RWPE2 (cell line): ENCODE results near the gene DYNLT4.
A peak's percentile ranks its signal among the peaks of the same experiment; 100 is the strongest.
"Not testable (repeated sequence)": the region's sequence is repeated elsewhere in the genome, so short reads cannot be mapped to it uniquely, and the experiment has no call there.

Source experiments
- ATAC-seq: fragments of 200-7000 bp; cut with Tn5 transposase; 3 replicates; pipeline ENCODE4 v1.9.1; 2021; ENCODE audit warnings: low read depth
- DNase-seq: peaks from one replicate; pipeline ENCODE4 v3.0.0-alpha.2; 2020; ENCODE audit warnings: low spot score
- H3K27ac ChIP-seq: fragments of 450-650 bp; 2 replicates; pipeline ENCODE4 v1.5.1; 2017; ENCODE audit warnings: mild to moderate bottlenecking; ENCODE audit not compliant: poor library complexity, severe bottlenecking
- H3K27me3 ChIP-seq: fragments of 250-450 bp; sonication (Bioruptor Pico); 2 replicates; pipeline ENCODE4 v1.5.1; 2021; ENCODE audit warnings: mild to moderate bottlenecking, moderate library complexity; ENCODE audit not compliant: insufficient read depth, poor library complexity, severe bottlenecking
- H3K36me3 ChIP-seq: fragments of 250-450 bp; sonication (Bioruptor Pico); 2 replicates; pipeline ENCODE4 v1.5.1; 2020; ENCODE audit warnings: low read depth, mild to moderate bottlenecking, moderate library complexity
- H3K4me1 ChIP-seq: fragments of 250-450 bp; sonication (Bioruptor Pico); 2 replicates; pipeline ENCODE4 v1.5.1; 2021; ENCODE audit warnings: mild to moderate bottlenecking, moderate library complexity; ENCODE audit not compliant: insufficient read depth, poor library complexity, severe bottlenecking
- H3K4me3 ChIP-seq: fragments of 250-450 bp; sonication (Bioruptor Pico); 2 replicates; pipeline ENCODE4 v1.5.1; 2021; ENCODE audit warnings: mild to moderate bottlenecking, moderate library complexity; ENCODE audit not compliant: severe bottlenecking
- H3K9me3 ChIP-seq: fragments of 250-450 bp; sonication (Bioruptor Pico); 2 replicates; pipeline ENCODE4 v1.5.1; 2021; ENCODE audit warnings: mild to moderate bottlenecking, moderate library complexity; ENCODE audit not compliant: severe bottlenecking
- TF ChIP-seq, protein P1 (sequence below): fragments of 450-650 bp; IDR thresholded peaks from one replicate; pipeline ENCODE4 v1.5.1; 2017; ENCODE audit warnings: mild to moderate bottlenecking, moderate library complexity; ENCODE audit not compliant: poor library complexity, severe bottlenecking

Gene DYNLT4

DNA sequence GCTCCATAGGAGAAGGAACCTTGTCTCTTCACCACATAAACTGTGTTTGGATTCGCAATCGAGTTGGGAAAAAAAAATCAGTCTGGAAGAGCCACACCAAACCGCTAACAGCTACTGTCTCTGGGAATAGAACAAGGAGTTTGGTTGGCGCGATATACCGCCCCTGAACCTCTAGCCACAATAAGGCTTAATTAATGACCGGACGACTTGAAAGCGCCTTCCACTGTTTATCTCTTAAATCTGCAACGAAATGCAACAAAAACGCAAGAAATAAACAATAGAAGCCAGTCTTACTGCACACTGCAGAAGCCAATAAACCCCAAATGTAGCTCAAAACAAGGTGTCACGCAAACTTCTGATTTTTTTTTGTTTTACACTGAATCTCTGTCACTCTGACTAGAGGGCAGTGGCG is 12.1 kb upstream of the DYNLT4 start:
- Histone ChIP-seq H3K27ac (peak overlapping the region; percentile 74), H3K4me3 (peak overlapping the region; percentile 32), H3K4me1 (peaks cover 6% of the 10 kb centered on the region), H3K36me3 (no peaks in the 10 kb centered on the region), H3K27me3 (no peaks in the 10 kb centered on the region), H3K9me3 (no peaks in the 10 kb centered on the region)
- DNase-seq, result no peak
- TF ChIP-seq, protein P1, sequence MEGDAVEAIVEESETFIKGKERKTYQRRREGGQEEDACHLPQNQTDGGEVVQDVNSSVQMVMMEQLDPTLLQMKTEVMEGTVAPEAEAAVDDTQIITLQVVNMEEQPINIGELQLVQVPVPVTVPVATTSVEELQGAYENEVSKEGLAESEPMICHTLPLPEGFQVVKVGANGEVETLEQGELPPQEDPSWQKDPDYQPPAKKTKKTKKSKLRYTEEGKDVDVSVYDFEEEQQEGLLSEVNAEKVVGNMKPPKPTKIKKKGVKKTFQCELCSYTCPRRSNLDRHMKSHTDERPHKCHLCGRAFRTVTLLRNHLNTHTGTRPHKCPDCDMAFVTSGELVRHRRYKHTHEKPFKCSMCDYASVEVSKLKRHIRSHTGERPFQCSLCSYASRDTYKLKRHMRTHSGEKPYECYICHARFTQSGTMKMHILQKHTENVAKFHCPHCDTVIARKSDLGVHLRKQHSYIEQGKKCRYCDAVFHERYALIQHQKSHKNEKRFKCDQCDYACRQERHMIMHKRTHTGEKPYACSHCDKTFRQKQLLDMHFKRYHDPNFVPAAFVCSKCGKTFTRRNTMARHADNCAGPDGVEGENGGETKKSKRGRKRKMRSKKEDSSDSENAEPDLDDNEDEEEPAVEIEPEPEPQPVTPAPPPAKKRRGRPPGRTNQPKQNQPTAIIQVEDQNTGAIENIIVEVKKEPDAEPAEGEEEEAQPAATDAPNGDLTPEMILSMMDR, result peak; percentile 21
- ATAC-seq, result no peak

DNA sequence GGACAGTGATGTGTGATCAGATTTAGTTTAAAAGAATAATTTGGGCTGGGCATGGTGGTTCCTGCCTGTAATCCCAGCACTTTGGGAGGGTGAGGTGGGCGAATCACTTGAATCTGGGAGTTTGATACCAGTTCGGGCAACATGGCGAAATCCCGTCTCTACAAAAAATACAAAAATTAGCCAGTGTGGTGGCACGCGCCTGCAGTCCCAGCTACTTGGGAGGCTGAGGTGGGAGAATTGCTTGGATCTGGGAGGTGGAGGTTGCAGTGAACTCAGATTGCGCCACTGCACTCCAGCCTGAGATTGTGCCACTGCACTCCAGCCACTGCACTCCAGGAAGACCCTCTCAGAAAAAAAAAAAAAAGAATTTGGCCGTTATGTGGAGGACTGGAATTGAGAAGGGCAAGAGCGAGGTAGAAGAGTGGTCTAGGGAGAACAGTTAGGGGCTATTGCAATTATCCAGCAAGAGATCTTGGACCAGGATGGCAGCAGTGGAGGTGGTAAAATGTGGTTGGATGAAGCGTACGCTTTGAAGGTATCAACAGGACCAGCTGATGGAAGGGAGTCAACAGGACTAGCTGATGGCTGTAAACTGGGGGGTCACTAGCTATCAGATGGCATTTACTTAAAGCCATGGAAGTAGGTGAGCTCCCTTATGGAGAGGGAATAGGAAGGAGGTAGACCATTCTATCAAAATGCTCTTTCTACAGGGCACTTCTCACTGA is 10.8 kb upstream of the DYNLT4 start:
- TF ChIP-seq, protein P1, result no peak
- H3K27me3 ChIP-seq, result no peaks in the 10 kb centered on the region
- no peak for ATAC-seq

GRCh38 chr1:44817307-44817706 is 10.2 kb upstream of the DYNLT4 start:
- no peaks in the 10 kb centered on the region for H3K36me3 ChIP-seq
- no peak overlapping the region for H3K27ac ChIP-seq
- DNase-seq, result no peak
- H3K27me3 ChIP-seq, result no peaks in the 10 kb centered on the region
- no peak for ATAC-seq
- TF ChIP-seq, protein P1, result no peak
- H3K9me3 ChIP-seq, result no peaks in the 10 kb centered on the region
- peaks cover 9% of the 10 kb centered on the region for H3K4me1 ChIP-seq
- H3K4me3 ChIP-seq, result no peak overlapping the region

More for the DNA sequence above, 10.8 kb upstream of the DYNLT4 start:
- no peak overlapping the region for H3K27ac ChIP-seq
- H3K36me3 ChIP-seq, result no peaks in the 10 kb centered on the region
- no peak overlapping the region for H3K4me3 ChIP-seq
- DNase-seq, result no peak
- H3K9me3 ChIP-seq, result no peaks in the 10 kb centered on the region
- peaks cover 9% of the 10 kb centered on the region for H3K4me1 ChIP-seq

DNA sequence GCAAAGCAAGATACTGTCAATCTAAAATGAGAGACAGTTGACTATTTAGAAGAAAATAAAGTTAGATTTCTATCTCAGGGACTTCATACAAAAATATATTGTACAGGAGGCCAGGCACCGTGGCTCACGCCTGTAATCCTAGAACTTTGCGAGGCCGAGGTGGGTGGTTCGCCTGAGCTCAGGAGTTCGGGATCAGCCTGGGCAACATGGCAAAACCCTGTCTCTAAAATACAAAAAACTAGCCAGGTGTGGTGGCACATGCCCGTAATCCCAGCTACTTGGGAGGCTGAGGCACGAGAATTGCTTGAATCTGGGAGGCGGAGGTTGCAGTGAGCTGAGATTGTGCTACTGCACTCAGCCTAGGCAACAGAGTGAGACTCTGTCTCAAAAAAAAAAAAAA is 8.8 kb upstream of the DYNLT4 start:
- H3K4me1 ChIP-seq, H3K9me3 ChIP-seq, DNase-seq, H3K27me3 ChIP-seq, H3K36me3 ChIP-seq, ATAC-seq, H3K4me3 ChIP-seq: not testable (repeated sequence)
- H3K27ac ChIP-seq, result peak overlapping the region; percentile 52

DNA sequence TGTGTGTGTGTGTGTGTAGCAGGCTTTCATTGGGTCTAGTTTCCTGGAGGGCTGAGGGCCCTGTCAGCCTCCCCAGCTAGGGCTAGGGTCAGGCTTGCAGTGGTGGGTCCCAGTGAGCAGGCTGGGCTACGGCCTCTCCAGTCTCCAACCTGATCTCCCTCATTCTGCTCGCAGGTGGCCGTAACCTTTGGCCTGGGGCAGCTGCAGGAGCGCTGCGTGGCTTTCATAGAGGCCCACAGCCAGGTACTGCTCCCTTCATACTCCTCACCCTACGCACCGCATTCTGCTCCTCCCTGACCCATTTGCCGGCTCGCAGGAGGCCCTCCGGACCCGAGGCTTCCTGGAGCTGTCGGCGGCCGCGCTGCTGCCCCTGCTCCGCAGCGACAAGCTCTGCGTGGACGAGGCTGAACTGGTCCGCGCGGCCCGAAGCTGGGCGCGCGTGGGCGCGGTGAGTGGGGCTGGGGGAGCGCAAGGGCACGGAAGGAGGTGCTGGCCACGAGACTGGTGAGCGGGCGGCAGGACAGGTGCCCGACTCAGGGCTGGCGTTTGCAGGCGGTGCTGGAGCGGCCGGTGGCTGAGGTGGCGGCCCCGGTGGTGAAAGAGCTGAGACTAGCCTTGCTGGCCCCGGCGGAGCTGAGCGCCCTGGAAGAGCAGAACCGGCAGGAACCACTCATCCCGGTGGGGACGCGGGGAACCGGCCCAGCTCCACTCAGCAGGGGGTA is 5.8 kb upstream of the DYNLT4 start:
- TF ChIP-seq, protein P1, result no peak
- DNase-seq (no peak), ATAC-seq (no peak)
- no peaks in the 10 kb centered on the region for H3K9me3 ChIP-seq
- H3K36me3 ChIP-seq, result no peaks in the 10 kb centered on the region
- H3K27ac ChIP-seq, result peak overlapping the region; percentile 96
- H3K4me3 ChIP-seq, result no peak overlapping the region
- no peaks in the 10 kb centered on the region for H3K27me3 ChIP-seq
- peaks cover 21% of the 10 kb centered on the region for H3K4me1 ChIP-seq
